Measurements from ENCODE around the gene PPP2R5C.

PPP2R5C gene

DNA sequence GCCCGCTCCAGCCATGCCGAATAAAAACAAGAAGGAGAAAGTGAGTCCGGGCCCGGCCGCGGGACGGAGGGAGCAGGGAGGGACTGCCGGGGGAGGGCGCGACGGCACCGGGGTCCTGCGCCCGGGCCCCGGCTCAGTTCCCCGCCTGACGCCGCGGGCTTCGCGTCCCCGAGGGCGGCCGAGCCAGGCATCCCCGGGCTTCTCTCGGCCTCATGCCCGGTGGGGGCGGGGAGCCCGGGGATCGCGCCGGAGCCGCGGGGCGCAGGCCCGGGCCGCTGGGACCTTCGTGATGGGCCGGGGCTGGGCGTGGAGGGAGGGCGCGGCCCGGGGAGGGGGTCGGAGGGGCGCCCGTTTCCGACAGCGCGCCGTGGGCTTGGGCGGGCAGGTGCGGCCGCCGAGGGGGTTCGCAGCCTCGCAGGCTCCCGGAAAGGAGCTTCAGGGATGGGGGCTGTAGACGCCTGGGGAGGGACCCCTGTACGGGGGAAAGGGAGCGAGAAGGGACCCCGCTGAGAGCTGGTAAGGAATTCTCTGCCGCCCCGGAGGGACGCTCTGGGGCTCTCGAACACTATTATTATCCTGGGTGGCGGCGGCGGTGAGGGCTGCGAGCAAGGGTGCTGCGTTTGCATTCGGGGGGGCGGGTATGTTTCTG is 496 bp downstream of the PPP2R5C start:
- no peaks in the 10 kb centered on the region for H3K4me1 ChIP-seq (ENCODE audit: control insufficient read depth, insufficient read depth, low read length)
- no peaks in the 10 kb centered on the region for H3K9me3 ChIP-seq (ENCODE audit: control insufficient read depth, insufficient read depth, low read length)
- H3K4me3 ChIP-seq (ENCODE audit: low read depth, low read length) = peak overlapping the region; percentile 63
- no peaks in the 10 kb centered on the region for H3K36me3 ChIP-seq (ENCODE audit: control insufficient read depth, insufficient read depth, low read length)
- H3K27me3 ChIP-seq (ENCODE audit: control insufficient read depth, insufficient read depth, low read length) = peaks cover 23% of the 10 kb centered on the region
- H3K9ac ChIP-seq (ENCODE audit: low read depth, low read length) = no peak overlapping the region

DNA sequence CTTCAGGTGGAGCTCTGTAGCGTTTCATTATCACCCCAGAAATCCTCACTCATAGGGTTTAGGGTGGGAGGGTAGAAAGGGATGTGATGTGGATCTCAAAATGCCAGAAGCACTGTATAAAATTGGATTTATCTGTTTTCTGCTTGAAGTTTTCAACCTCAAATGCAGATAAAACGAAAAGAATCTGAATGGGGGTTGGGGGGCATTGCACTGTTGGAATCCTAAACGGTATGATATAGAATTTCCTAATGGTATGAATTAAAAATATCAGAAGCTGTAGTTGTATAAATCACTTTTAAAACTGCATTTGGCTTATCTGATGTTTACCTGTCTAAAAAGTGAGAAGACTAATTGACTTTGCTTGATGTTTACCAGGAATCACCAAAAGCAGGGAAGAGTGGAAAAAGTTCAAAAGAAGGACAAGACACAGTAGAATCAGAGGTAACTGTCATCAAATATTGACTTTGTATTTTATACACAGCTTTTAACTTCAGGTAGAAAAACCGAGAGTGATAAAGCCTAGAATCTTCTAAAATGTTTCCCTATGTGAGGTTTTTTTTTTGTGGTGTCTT is 1.1 kb downstream of the PPP2R5C start:
- Histone ChIP-seq H3K4me3 (ENCODE audit: low read depth, low read length) (peak overlapping the region; percentile 63), H3K4me1 (ENCODE audit: control insufficient read depth, insufficient read depth, low read length) (no peaks in the 10 kb centered on the region), H3K9ac (ENCODE audit: low read depth, low read length) (no peak overlapping the region), H3K36me3 (ENCODE audit: control insufficient read depth, insufficient read depth, low read length) (no peaks in the 10 kb centered on the region), H3K27me3 (ENCODE audit: control insufficient read depth, insufficient read depth, low read length) (peaks cover 23% of the 10 kb centered on the region), H3K9me3 (ENCODE audit: control insufficient read depth, insufficient read depth, low read length) (no peaks in the 10 kb centered on the region)

DNA sequence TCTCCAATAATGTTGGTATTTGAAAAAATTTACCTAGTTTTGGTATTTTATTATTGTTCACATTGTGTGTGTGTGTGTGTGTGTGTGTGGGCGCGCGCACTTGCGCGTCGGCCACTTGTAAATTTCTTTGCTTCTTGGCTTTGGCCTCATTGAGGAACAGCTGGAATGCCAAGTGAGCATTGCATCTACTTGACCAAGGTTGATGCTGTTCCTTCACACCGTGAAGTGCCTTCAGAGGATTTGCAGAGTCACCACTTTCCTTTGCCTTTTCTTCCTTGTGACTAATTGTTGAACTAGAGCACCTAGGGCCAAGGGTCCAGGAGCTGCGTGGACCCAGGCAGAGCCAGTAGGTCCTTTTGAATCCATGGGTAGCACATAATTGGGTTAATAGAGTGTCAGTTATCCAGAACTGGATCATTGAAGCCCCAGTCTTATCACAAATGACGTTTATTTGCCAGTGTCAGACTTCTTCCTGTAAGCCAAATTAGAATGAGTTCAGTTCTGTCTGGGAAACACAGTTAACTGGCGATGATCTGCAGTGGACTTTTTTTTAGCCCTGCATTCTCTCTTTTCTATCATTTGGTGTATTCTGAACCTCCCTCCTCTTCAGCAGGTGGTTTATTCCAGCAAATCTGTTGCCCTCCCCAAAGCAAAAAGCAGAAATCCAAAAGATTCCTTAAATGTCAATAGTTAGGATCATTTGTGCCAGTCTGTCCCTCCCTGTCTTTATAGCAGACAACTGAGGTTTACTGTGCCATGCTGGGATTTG is 2.6 kb downstream of the PPP2R5C start:
- no peak overlapping the region for H3K9ac ChIP-seq (ENCODE audit: low read depth, low read length)

DNA sequence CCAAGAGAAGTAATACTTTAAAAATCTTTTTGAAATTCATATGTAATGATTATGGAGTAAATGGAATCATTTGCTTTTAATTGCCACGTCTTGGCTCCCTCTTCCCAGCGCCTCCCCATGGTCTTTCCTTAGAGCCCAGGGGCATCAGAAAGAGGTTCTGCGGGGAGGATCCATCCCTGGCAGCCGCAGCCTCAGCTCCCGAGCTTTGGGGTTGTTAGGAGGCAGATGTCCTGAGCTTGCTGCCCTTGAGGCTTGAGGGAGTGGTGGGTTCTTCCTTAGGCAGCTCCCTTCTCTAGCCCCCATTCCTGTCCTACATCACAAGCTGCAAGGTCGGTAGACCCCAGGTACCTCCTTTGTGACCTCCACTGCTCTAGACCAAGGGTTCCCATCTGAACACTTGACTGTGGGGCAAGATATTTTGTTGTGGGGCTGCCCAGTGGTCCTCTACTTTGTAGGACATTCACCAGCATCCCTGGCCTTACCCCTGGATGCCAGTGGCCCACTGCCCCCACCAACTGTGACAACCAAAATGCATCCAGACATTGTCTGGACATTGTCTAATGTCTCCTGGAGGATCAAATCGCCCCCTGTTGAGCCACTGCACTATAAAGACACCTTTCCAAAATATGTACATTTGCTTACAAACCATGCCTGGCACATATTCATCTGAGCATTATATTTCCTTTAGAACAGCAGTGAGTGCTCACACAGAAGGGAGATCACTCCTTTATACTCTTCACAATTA is 6.3 kb downstream of the PPP2R5C start:
- Histone ChIP-seq H3K9ac (ENCODE audit: low read depth, low read length) (no peak overlapping the region), H3K4me3 (ENCODE audit: low read depth, low read length) (no peak overlapping the region), H3K4me1 (ENCODE audit: control insufficient read depth, insufficient read depth, low read length) (peaks cover 3% of the 10 kb centered on the region), H3K27me3 (ENCODE audit: control insufficient read depth, insufficient read depth, low read length) (peaks cover 4% of the 10 kb centered on the region), H3K9me3 (ENCODE audit: control insufficient read depth, insufficient read depth, low read length) (no peaks in the 10 kb centered on the region), H3K36me3 (ENCODE audit: control insufficient read depth, insufficient read depth, low read length) (no peaks in the 10 kb centered on the region)

More for the DNA sequence above, 2.6 kb downstream of the PPP2R5C start:
- Histone ChIP-seq H3K27me3 (ENCODE audit: control insufficient read depth, insufficient read depth, low read length) (peaks cover 13% of the 10 kb centered on the region), H3K36me3 (ENCODE audit: control insufficient read depth, insufficient read depth, low read length) (no peaks in the 10 kb centered on the region), H3K9me3 (ENCODE audit: control insufficient read depth, insufficient read depth, low read length) (no peaks in the 10 kb centered on the region), H3K4me1 (ENCODE audit: control insufficient read depth, insufficient read depth, low read length) (no peaks in the 10 kb centered on the region), H3K4me3 (ENCODE audit: low read depth, low read length) (no peak overlapping the region)

DNA sequence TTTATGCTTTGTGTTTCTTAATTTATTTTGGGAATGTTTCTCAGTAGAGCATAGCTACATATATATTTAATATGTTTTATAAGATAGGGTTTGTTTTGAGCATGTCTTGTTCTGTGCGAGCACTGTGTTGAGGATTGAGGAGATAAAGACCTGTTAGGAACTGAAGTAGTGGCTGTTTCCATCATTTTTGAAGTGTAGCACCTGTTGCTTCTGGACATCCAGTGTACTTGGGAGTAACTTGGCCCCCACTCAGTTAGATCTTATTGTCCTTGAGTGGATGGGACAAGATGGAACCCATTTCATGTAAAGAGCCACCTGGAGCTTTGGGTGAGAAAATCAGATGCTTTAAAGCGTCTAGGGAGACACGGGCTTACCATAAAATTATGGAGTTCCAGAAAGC is 8.7 kb downstream of the PPP2R5C start:
- Histone ChIP-seq H3K27me3 (ENCODE audit: control insufficient read depth, insufficient read depth, low read length) (peaks cover 4% of the 10 kb centered on the region), H3K36me3 (ENCODE audit: control insufficient read depth, insufficient read depth, low read length) (no peaks in the 10 kb centered on the region), H3K4me3 (ENCODE audit: low read depth, low read length) (no peak overlapping the region), H3K4me1 (ENCODE audit: control insufficient read depth, insufficient read depth, low read length) (peaks cover 3% of the 10 kb centered on the region), H3K9ac (ENCODE audit: low read depth, low read length) (no peak overlapping the region), H3K9me3 (ENCODE audit: control insufficient read depth, insufficient read depth, low read length) (no peaks in the 10 kb centered on the region)

DNA sequence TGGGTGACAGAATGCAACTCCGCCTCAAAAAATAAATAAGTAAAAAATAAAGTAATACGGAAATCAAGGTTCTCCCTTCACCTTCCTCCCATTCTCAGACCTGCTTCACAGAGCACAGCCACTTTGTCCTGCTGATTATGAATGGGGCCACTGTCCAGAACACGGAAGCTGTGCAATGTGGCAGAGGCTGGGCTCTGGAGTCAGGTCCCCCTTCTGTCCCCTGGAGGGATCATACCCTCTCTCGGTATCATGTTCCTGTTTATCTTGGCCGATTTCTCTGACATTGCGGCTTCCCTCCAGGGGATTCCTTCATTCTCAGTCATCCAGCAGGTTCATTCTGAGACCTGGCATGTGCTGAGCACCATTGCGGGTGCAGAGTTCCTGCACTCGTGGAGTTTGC is 11.3 kb downstream of the PPP2R5C start:
- Histone ChIP-seq H3K9ac (ENCODE audit: low read depth, low read length) (no peak overlapping the region), H3K9me3 (ENCODE audit: control insufficient read depth, insufficient read depth, low read length) (no peaks in the 10 kb centered on the region), H3K4me1 (ENCODE audit: control insufficient read depth, insufficient read depth, low read length) (peaks cover 3% of the 10 kb centered on the region)

DNA sequence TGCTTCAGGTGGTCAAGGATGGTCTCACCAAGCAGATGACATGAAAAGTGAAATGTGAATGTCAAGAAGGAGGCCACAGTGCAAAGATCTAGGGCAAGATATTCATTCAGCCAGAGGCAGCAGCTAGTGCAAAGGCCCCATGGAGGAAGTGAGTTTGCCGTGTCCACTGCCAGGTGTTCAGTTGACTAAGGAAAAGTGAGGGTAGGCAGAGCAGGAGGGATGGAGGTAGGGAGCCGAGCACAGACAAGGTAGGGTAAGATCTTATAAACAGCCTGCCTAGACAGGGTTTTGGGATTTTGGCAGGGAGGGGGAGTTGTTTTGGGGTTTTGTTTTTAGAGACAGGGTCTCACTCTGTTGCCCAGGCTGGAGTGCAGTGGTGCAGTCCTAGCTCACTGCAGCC is 11.9 kb downstream of the PPP2R5C start:
- H3K36me3 ChIP-seq (ENCODE audit: control insufficient read depth, insufficient read depth, low read length) = no peaks in the 10 kb centered on the region
- peaks cover 6% of the 10 kb centered on the region for H3K27me3 ChIP-seq (ENCODE audit: control insufficient read depth, insufficient read depth, low read length)
- H3K9ac ChIP-seq (ENCODE audit: low read depth, low read length) = no peak overlapping the region
- no peaks in the 10 kb centered on the region for H3K9me3 ChIP-seq (ENCODE audit: control insufficient read depth, insufficient read depth, low read length)
- H3K4me3 ChIP-seq (ENCODE audit: low read depth, low read length) = no peak overlapping the region
- H3K4me1 ChIP-seq (ENCODE audit: control insufficient read depth, insufficient read depth, low read length) = peaks cover 3% of the 10 kb centered on the region

More for the DNA sequence above, 11.3 kb downstream of the PPP2R5C start:
- no peak overlapping the region for H3K4me3 ChIP-seq (ENCODE audit: low read depth, low read length)
- H3K36me3 ChIP-seq (ENCODE audit: control insufficient read depth, insufficient read depth, low read length) = no peaks in the 10 kb centered on the region
- peaks cover 4% of the 10 kb centered on the region for H3K27me3 ChIP-seq (ENCODE audit: control insufficient read depth, insufficient read depth, low read length)

DNA sequence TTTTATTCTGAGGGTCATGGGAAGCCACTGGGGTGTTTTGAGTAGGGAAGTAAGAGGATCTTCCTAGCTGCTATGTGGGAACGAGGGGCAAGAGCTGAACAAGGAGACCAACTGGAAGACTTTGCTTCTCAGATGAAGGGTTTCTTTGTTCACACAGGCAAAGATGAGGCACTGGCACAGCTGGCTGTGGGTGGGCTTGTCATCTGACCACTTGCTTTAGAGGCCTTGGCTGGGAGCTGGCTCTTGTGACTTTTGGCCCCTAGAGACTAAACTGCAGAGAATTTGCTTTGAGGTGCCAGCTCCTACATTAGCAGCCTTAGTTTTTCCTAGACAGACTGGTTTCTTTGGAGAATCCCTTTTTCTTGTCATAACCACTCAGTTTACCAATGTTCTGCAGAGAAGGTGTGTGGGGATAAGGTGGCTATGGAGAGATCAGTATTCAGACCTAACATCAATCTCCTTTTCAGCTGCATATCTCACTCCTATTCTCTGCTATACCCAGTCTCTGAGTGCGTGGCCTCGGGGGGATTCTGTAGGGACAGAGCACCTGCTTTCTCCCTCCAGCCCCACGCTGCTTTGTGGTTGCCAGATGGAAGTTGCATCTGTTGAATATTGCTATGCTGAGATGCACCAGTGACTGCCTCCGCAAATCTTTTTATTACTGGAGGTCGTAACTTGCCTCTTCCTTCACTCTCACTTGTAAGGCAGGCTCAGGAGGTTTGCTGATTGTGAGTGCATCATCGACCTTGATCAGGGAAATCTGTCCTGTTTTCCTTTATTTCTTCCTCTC is 12.7 kb downstream of the PPP2R5C start:
- Histone ChIP-seq H3K4me1 (ENCODE audit: control insufficient read depth, insufficient read depth, low read length) (peaks cover 3% of the 10 kb centered on the region), H3K27me3 (ENCODE audit: control insufficient read depth, insufficient read depth, low read length) (peaks cover 15% of the 10 kb centered on the region), H3K9ac (ENCODE audit: low read depth, low read length) (no peak overlapping the region), H3K4me3 (ENCODE audit: low read depth, low read length) (no peak overlapping the region), H3K36me3 (ENCODE audit: control insufficient read depth, insufficient read depth, low read length) (no peaks in the 10 kb centered on the region), H3K9me3 (ENCODE audit: control insufficient read depth, insufficient read depth, low read length) (no peaks in the 10 kb centered on the region)

DNA sequence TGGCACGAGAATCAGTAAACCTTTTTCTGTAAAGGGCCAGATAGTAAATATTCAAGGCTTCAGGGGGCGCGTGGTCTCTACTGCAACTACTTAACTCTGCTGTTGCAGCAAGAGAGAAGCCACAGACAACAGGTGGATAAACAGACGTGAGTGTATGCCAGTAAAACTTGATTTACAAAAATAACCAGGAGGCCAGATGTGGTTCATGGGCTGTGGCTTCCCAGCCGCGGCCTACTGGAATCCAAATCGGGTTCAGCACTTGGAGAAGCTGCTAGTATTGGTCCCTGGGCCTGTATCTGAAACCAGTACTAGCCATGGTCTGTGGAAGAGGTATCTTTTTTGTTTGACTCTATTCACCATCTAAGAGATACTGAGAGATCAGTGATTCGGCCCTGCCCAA is 13.3 kb downstream of the PPP2R5C start:
- no peak overlapping the region for H3K4me3 ChIP-seq (ENCODE audit: low read depth, low read length)

DNA sequence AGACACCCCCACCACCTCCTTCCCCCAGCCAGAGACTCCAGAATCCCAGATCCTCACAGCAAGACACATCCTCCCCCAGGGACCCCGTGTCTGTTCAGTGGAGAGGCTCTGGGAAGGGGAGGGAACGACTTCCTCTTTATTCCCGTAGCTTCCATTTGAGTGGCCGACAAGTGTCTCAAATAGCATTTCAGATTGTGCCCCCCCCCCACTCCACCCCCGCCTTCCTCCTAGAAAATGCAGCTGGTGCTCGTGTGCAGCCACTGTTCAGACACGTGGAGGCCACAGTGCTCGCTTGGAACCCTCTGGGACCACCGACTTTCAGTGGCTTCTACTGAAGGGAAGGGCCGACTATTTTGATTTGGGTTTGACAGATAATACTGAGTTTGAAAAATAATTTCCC is 14.3 kb downstream of the PPP2R5C start:
- no peak overlapping the region for H3K4me3 ChIP-seq (ENCODE audit: low read depth, low read length)
- no peak overlapping the region for H3K9ac ChIP-seq (ENCODE audit: low read depth, low read length)
- peaks cover 27% of the 10 kb centered on the region for H3K27me3 ChIP-seq (ENCODE audit: control insufficient read depth, insufficient read depth, low read length)
- H3K4me1 ChIP-seq (ENCODE audit: control insufficient read depth, insufficient read depth, low read length) = peaks cover 8% of the 10 kb centered on the region
- no peaks in the 10 kb centered on the region for H3K36me3 ChIP-seq (ENCODE audit: control insufficient read depth, insufficient read depth, low read length)
- H3K9me3 ChIP-seq (ENCODE audit: control insufficient read depth, insufficient read depth, low read length) = no peaks in the 10 kb centered on the region

More for the DNA sequence above, 13.3 kb downstream of the PPP2R5C start:
- Histone ChIP-seq H3K9ac (ENCODE audit: low read depth, low read length) (no peak overlapping the region), H3K36me3 (ENCODE audit: control insufficient read depth, insufficient read depth, low read length) (no peaks in the 10 kb centered on the region), H3K9me3 (ENCODE audit: control insufficient read depth, insufficient read depth, low read length) (no peaks in the 10 kb centered on the region), H3K27me3 (ENCODE audit: control insufficient read depth, insufficient read depth, low read length) (peaks cover 20% of the 10 kb centered on the region), H3K4me1 (ENCODE audit: control insufficient read depth, insufficient read depth, low read length) (peaks cover 3% of the 10 kb centered on the region)

DNA sequence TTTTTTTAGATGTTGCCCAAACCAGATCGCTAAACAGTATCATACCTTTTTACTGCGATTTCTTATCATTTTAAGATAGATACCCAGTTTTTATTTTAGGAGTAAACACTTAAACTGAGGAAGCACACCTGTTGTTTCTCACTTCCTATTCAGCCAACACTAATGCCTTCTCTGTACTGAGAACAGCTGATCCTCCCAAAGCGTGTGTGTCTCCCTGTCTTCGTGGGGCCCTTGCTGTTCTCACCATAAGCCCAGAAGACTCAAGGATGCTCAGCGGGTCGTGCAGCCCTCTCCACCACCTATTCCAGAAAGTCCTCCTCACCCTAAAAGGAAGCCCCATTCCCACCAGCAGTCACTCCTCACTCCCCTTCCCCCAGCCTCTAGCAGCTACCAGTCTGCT is 14.8 kb downstream of the PPP2R5C start:
- H3K4me3 ChIP-seq (ENCODE audit: low read depth, low read length) = no peak overlapping the region

More for the DNA sequence above, 14.8 kb downstream of the PPP2R5C start:
- Histone ChIP-seq H3K36me3 (ENCODE audit: control insufficient read depth, insufficient read depth, low read length) (no peaks in the 10 kb centered on the region), H3K9ac (ENCODE audit: low read depth, low read length) (no peak overlapping the region), H3K9me3 (ENCODE audit: control insufficient read depth, insufficient read depth, low read length) (no peaks in the 10 kb centered on the region), H3K27me3 (ENCODE audit: control insufficient read depth, insufficient read depth, low read length) (peaks cover 31% of the 10 kb centered on the region), H3K4me1 (ENCODE audit: control insufficient read depth, insufficient read depth, low read length) (peaks cover 7% of the 10 kb centered on the region)

Measured in iPS-15b (cell line).